ENCODE data around the gene TSPAN4. TPM values are rescaled to one million over a fixed set of nuclear protein-coding genes. Genes with fewer than 3 reads are reported as not detected.

Gene TSPAN4
- total RNA-seq, 1 experiment from 2014 or later = 399 TPM

DNA sequence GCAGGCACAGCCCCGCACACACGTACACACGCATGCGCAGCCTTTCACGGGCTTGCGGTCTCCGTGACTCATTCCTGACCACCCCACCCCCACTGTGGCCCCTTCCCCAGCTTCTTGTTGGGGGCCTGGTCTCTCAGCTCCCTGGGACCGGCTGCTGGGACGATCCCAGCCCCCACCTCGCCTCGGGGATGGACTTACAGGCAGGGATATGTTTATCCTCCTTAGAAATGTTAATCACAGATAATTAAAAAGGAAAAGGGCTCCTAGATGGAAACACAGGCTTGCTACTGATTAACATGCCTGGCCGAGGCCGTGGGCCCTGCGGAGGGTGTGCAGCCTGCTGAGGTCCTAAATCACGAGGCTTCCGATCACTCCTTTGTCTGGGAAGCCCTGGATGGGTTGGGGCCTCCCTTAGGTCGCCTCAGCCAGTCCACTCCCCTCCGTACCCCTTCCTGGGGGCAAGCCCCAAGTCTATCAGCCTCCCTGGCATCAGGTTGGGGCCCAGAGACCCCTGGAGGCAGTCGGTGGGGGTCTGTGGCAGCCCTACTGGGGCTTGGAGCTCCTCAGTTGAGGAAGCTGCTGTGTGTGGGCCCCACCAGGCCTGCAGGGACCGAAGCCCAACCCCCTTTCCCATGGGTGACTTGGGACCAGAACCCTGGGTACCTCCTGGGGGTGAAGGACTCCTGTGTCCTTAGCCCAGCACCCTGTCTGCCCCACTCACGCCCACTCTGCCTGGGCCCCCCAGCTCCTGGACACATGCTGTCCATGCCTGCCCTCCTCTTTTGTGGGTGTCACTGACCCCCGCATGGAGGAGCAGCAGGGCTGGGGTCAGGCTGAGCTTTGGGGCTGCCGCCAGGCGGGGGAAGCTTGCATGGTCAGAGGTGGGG, 20.6 kb downstream of the TSPAN4 start:
- no peak for DNase-seq
- Histone ChIP-seq H3K4me3 (no peak overlapping the region), H3K36me3 (peaks cover 58% of the 10 kb centered on the region), H3K27me3 (no peaks in the 10 kb centered on the region), H3K9me3 (no peaks in the 10 kb centered on the region)

DNA sequence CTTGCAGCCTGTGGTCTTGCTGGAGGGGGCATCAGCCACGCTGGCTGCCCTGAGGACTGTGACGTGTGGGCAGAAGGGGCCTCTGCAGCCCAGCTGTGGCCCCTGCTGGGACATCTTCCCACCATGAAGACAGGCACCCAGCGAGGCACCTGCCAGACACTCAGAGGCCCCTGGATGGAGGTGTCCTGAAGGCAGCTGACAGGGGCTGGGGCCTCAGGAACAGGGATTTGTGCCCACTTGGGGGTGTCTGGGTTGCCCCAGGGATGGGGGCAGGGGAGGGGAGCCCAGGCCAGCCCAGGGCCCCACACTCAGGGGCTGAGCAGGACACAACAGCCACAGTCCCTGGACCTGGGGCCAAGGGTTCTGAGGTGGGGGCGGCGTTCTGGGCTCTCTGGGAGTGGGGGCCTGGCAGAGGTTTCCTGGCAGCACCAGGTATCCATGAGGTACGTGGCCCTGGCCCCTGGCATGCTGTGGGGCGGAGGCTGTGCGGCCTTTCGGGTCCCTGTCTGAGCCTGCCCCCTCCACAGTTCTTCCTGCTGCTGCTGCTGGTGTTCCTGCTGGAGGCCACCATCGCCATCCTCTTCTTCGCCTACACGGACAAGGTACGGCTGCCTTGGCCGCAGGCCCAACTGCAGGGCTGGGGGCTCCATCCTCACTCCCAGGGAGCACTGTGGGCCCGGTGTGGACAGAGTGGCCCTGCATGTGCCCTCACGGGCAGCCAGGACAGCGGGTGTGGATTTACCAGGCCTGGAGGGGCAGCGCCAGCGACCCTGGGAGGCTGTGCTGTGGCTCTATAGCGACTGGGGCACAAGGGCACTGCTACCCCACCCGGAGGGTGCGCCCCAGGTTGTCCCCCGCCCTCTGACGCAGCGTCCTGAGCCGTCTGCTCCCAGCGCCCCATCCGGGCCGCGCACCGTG, 21.5 kb downstream of the TSPAN4 start:
- Histone ChIP-seq H3K36me3 (peaks cover 66% of the 10 kb centered on the region), H3K9me3 (no peaks in the 10 kb centered on the region), H3K4me3 (no peak overlapping the region), H3K27me3 (no peaks in the 10 kb centered on the region)
- no peak for DNase-seq

- Histone ChIP-seq H3K36me3 (peaks cover 68% of the 10 kb centered on the region), H3K4me3 (no peak overlapping the region), H3K9me3 (no peaks in the 10 kb centered on the region), H3K27me3 (no peaks in the 10 kb centered on the region)
- DNase-seq = no peak
Observed at GRCh38 chr11:864898-865297, 22.2 kb downstream of the TSPAN4 start.

DNA sequence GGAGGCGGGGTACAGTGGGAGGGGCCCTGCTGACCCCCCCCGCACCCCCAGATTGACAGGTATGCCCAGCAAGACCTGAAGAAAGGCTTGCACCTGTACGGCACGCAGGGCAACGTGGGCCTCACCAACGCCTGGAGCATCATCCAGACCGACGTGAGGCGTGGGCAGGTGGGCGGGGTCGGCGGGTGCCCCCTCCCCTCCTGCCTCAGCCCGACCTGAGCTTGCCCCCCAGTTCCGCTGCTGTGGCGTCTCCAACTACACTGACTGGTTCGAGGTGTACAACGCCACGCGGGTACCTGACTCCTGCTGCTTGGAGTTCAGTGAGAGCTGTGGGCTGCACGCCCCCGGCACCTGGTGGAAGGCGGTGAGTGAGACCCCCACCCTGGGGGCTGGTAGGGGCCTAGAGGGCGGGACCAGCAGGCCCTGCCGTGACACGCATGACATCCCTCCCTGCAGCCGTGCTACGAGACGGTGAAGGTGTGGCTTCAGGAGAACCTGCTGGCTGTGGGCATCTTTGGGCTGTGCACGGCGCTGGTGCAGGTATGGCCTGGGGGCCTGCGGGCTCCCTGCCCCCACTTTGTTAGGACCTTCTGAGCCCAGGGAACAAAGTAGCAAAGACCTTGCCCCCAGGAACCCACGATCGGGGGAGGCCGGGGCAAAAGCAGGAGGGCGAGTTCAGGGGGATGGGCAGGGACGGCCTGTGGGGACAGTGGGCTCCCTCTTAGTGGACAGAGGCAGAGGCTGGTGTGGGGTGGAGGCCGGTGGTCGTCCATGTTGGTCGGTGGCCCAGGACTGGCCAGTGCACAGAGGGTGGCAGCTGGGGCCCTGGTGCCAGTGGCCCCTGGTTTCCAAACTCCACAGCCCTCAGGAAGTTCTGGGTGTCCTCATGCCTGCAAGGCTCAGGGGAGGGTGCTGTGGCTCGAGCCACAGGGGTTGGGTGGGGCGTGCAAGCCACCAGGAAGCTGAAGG, 23.1 kb downstream of the TSPAN4 start:
- no peak for DNase-seq
- H3K4me3 ChIP-seq = no peak overlapping the region
- H3K36me3 ChIP-seq = peaks cover 62% of the 10 kb centered on the region

DNA sequence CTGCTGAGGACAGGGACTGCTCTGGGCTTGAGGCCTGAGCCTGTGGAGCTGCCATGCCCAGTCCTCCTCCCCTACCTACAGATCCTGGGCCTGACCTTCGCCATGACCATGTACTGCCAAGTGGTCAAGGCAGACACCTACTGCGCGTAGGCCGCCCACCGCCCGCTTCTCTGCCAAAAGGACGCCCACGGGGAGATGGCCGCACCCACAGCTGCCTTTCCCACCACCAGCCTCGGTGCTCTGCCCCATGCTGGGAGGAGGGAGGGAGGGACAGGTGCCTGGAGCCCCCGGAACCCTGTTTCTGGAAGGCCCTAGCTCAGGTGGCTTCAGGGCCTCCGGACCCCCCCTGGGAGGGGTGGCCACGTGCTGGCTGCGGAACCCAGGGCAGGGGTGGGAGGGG, 23.8 kb downstream of the TSPAN4 start:
- Histone ChIP-seq H3K4me3 (no peak overlapping the region), H3K27me3 (no peaks in the 10 kb centered on the region), H3K36me3 (peaks cover 58% of the 10 kb centered on the region), H3K9me3 (no peaks in the 10 kb centered on the region)
- no peak for DNase-seq

More for the DNA sequence above, 23.1 kb downstream of the TSPAN4 start:
- Histone ChIP-seq H3K27me3 (no peaks in the 10 kb centered on the region), H3K9me3 (no peaks in the 10 kb centered on the region)

DNA sequence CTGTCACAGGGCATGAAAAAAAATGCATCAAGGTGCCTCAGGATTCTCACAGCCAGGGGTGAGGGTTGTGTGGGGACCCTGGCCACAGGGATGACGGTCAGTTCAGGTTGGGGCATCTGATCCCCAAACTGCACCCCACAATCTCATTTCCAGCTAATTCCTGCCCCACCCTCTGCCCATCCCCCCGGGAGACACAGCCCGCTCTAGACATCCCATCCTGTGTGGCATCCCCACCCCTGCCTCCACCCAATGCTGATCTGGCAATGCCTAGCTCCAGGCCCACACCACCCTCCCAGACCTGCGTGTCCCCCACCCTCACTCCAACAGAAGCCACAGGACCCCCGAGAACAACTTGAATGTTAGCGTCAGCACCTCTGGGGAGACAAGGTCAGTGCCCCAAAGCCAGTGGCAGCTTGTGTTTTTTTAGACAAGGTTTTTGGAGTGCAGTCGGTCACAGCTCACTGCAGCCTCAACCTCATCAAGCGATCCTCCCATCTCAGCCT, 25.3 kb downstream of the TSPAN4 start:
- no peak for DNase-seq
- H3K27me3 ChIP-seq = no peaks in the 10 kb centered on the region
- no peak overlapping the region for H3K4me3 ChIP-seq
- no peaks in the 10 kb centered on the region for H3K9me3 ChIP-seq
- peaks cover 51% of the 10 kb centered on the region for H3K36me3 ChIP-seq

DNA sequence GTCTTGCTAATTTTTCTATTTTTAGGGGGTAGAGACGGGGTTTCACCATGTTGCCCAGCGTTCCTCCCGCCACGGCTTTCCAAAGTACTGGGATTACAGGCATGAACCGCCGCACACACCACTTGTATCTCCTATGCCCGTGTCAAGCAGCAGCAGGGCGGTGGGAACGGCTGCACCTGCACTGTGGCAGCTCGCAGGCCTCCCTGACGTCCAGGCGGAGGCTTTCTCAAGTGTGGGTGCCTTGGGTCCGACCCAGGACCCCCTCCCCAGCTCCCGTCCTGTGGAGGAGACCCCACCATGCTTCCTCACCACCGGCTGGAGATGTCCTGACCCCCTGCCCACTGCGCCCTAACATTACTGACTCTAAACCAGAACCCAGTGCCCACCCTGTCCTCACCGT, 25.7 kb downstream of the TSPAN4 start:
- no peaks in the 10 kb centered on the region for H3K9me3 ChIP-seq
- no peaks in the 10 kb centered on the region for H3K27me3 ChIP-seq
- no peak for DNase-seq
- no peak overlapping the region for H3K4me3 ChIP-seq
- H3K36me3 ChIP-seq = peaks cover 46% of the 10 kb centered on the region

DNA sequence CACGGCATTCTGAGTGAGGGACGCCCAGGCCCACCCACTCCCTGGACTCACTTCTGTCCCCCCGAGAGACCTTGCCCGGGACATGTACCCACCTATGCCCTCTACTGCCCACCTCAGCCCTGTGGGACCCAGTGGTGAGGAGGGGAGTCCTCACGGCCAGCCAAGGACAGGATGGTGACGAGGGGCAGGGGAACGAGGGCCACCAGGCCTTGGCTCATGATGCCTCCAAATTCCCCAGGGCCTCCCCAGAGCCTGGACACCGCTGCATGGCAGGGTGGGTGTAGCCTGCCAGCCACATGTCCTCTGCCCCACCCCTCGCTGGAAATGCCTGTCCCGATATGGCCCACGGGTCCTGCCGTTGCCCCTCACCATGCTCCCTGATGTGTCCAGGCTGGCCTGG, 26.1 kb downstream of the TSPAN4 start:
- H3K27me3 ChIP-seq = no peaks in the 10 kb centered on the region
- no peaks in the 10 kb centered on the region for H3K9me3 ChIP-seq
- H3K4me3 ChIP-seq = no peak overlapping the region
- H3K36me3 ChIP-seq = peaks cover 42% of the 10 kb centered on the region
- DNase-seq = no peak

- Histone ChIP-seq H3K36me3 (peaks cover 42% of the 10 kb centered on the region), H3K4me3 (no peak overlapping the region), H3K9me3 (no peaks in the 10 kb centered on the region), H3K27me3 (no peaks in the 10 kb centered on the region)
- no peak for DNase-seq
Observed at GRCh38 chr11:869399-870126, 26.9 kb downstream of the TSPAN4 start.

DNA sequence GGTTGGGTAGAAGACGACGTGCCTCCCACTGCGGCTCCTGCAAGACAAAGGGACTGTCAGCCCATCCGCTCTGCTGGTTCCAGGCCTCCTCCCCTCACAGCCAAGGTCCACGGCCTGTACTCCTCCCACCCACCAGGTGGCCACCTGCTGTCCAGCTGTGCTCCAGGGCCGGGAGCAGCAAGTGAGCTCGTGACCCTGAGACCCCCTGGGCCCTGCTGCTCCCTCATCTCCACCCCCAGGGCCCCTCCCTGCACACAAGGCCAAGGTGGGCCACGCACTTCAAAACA, 27.4 kb downstream of the TSPAN4 start:
- H3K4me3 ChIP-seq = no peak overlapping the region
- no peaks in the 10 kb centered on the region for H3K27me3 ChIP-seq
- H3K9me3 ChIP-seq = no peaks in the 10 kb centered on the region
- no peak for DNase-seq
- H3K36me3 ChIP-seq = peaks cover 40% of the 10 kb centered on the region

DNA sequence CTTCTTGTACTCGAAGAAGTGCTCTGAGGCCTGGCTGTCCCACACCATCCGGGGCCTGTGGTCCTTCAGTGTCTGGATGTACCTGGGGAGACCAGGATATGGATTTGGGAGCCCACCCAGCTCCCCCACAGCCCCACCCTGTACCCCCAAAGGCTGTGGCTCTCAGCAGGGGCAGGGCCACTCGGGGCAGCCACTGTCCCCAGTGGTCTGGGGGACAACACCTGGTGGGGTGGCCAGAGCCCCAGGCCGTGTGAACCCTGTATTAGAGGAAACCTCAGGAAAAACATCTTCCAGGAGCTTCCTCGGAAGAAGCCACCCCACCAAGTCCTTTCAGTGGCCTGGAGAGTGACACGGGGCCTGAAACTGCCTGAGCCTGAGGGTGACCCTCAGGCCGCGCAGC, 27.8 kb downstream of the TSPAN4 start:
- H3K27me3 ChIP-seq = no peaks in the 10 kb centered on the region
- H3K36me3 ChIP-seq = peaks cover 39% of the 10 kb centered on the region
- no peak overlapping the region for H3K4me3 ChIP-seq
- H3K9me3 ChIP-seq = no peaks in the 10 kb centered on the region
- no peak for DNase-seq

GRCh38 chr11:871472-871871, 28.8 kb downstream of the TSPAN4 start:
- Histone ChIP-seq H3K9me3 (no peaks in the 10 kb centered on the region), H3K4me3 (no peak overlapping the region), H3K27me3 (no peaks in the 10 kb centered on the region), H3K36me3 (peaks cover 31% of the 10 kb centered on the region)
- no peak for DNase-seq

DNA sequence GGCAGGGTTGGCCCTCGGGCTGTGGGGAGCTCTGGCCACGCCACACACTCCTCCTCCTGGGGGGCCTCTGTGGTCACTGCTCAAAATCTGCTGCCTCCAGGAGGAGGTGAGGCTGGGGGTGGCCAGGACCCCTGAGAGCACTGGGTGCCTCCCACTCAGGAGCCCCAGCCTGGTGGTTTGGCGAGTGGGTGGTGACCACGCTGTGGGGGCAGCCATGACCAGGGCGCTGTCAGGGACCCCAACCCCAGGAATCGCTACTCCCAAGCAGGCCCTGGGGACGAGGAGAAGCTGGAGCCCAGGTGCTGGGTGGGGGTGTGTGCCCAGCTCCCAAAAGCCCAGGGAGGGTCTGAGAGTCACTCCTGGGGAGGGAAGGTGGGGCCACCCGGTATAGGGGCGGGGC, 30.1 kb downstream of the TSPAN4 start:
- no peaks in the 10 kb centered on the region for H3K27me3 ChIP-seq
- H3K9me3 ChIP-seq = no peaks in the 10 kb centered on the region
- H3K36me3 ChIP-seq = peaks cover 31% of the 10 kb centered on the region
- no peak overlapping the region for H3K4me3 ChIP-seq
- no peak for DNase-seq

GRCh38 chr11:873706-874105, 31.1 kb downstream of the TSPAN4 start:
- H3K27me3 ChIP-seq = no peaks in the 10 kb centered on the region
- H3K36me3 ChIP-seq = peaks cover 30% of the 10 kb centered on the region
- H3K4me3 ChIP-seq = no peak overlapping the region
- no peaks in the 10 kb centered on the region for H3K9me3 ChIP-seq
- DNase-seq = no peak

DNA sequence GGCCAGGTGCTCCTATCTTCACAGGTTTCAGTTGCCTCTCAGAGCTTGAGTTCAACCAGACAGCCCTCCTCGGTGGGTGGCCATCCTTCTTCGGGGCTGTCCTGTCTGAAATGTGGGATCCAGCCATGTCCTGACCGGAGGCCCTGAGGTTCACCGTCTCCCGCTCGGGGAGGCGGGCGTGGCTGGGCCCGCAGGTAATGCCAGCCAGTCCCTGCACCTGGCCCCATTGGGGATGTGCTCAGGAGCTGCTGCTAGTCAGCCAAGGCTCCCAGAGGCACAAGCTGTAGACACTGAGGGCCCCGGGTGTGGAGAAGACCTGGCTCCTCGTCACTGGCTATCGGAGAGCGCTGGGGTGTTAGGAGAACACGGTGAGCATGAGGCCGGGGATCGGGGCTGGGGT, 32.6 kb downstream of the TSPAN4 start:
- no peaks in the 10 kb centered on the region for H3K27me3 ChIP-seq
- H3K4me3 ChIP-seq = no peak overlapping the region
- DNase-seq = no peak
- H3K9me3 ChIP-seq = no peaks in the 10 kb centered on the region
- peaks cover 32% of the 10 kb centered on the region for H3K36me3 ChIP-seq

GRCh38 chr11:875769-876301, 33.2 kb downstream of the TSPAN4 start:
- Histone ChIP-seq H3K9me3 (no peaks in the 10 kb centered on the region), H3K4me3 (no peak overlapping the region), H3K36me3 (peaks cover 38% of the 10 kb centered on the region), H3K27me3 (no peaks in the 10 kb centered on the region)
- DNase-seq = no peak

All from MG63 (cell line).